Liver (tissue), 3 donors: ENCODE results near the gene SLC24A4.

Experiments used
- EGR1 ChIP-seq, 2 donors: IDR thresholded peaks; 2 replicates each; pipeline ENCODE4 v1.6.1; 2016 to 2018; ENCODE audit warnings: antibody characterized with exemption in 2 of 2, low read depth in 2 of 2
- GABPA ChIP-seq, 2 donors: IDR thresholded peaks in 1 of 2; conservative IDR thresholded peaks in 1 of 2; 2 replicates each; pipeline ENCODE4 v1.6.1; 2016; ENCODE audit warnings: antibody characterized with exemption in 2 of 2, mild to moderate bottlenecking in 1 of 2, moderate library complexity in 1 of 2
- TF ChIP-seq, protein P1 (sequence below): fragments of 150-350 bp; IDR thresholded peaks from 2 replicates; pipeline ENCODE4 v1.5.1; 2017; ENCODE audit warnings: improper control_type of control experiment, low read depth, low read length; ENCODE audit not compliant: missing input control
- donor health status: healthy.
- donor health status: healthy.

- TF ChIP-seq, protein P1, sequence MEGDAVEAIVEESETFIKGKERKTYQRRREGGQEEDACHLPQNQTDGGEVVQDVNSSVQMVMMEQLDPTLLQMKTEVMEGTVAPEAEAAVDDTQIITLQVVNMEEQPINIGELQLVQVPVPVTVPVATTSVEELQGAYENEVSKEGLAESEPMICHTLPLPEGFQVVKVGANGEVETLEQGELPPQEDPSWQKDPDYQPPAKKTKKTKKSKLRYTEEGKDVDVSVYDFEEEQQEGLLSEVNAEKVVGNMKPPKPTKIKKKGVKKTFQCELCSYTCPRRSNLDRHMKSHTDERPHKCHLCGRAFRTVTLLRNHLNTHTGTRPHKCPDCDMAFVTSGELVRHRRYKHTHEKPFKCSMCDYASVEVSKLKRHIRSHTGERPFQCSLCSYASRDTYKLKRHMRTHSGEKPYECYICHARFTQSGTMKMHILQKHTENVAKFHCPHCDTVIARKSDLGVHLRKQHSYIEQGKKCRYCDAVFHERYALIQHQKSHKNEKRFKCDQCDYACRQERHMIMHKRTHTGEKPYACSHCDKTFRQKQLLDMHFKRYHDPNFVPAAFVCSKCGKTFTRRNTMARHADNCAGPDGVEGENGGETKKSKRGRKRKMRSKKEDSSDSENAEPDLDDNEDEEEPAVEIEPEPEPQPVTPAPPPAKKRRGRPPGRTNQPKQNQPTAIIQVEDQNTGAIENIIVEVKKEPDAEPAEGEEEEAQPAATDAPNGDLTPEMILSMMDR: no peak
- TF ChIP-seq GABPA (IDR thresholded peaks at IDR 0.05 in 1 of 2, conservative IDR thresholded peaks at IDR 0.05 in 1 of 2) (no peak), EGR1 (IDR thresholded peaks at IDR 0.05; ENCODE audit: low read depth in 2 of 2) (no peak)
These were observed 6.8 kb upstream of the SLC24A4 start for GRCh38 chr14:92316176-92316575.
